Activated CD8-positive, alpha-beta memory T cell treated with anti-CD3 and anti-CD28 coated beads for 36 hours (primary cell): ENCODE measurements around the gene VAV2. TPM values are rescaled to one million over a fixed set of nuclear protein-coding genes. Genes with fewer than 3 reads are reported as not detected.

Experiments used
- CTCF ChIA-PET: fragments of 350-600 bp; sonication (Branson Sonifier 250); formaldehyde crosslinking; loops from one replicate; lab custom pipeline; 2021; ENCODE audit warnings: antibody characterized with exemption; lab: Charles Lee
- POLR2A ChIA-PET: fragments of 350-600 bp; sonication (Branson Sonifier 250); formaldehyde crosslinking; loops from one replicate; lab custom pipeline; 2021; ENCODE audit warnings: antibody characterized with exemption; lab: Charles Lee
- total RNA-seq, 2 experiments: library from RNA; stranded (reverse); gene quantifications; one replicate each; pipeline ENCODE4 v1.2.3, GENCODE V29; 2021

VAV2 gene
- total RNA-seq, 2 experiments from 2014 or later: 6.2 to 6.7 TPM

DNA sequence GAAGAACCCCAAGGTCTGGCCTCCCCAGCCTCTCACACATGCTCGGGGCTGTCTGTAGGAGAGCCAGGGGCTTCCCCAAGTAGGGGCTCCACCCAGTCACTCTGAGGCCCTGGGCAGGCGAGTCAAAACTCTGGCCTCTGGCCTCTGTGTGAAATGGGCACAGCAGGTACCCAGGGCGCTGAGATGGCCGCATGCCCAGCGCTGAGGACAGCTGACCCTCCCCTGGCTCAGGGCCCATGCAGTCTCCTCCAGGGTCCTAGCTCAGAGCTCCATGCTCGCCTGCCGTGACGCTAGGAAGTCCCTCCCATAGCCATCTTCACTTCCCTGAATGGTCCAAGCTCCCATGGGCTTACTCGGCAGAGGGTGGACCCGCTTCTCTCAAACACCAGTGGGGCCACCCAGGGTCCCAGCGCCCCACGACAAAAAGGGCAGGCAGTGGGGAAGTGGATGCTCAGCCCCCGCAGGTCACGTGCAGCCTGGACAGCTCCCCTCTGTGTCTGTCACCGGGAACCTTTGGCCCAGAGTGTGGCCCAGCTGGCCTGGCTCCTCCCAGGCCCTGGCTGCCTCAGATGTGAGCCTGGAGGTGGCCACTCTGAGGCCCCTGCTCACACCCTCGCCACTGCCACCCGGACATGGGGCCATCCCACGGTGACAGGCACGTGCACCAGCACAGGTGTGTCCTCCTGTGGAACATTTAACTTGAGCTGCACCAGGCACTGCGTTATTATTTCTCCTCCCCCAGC is 12.2 kb upstream of the VAV2 start:
- ChIA-PET CTCF (interaction anchor here (0.5 to 1.9 kb wide), 3 partner anchors 10 to 949 kb away, joined by 3 to 9 read pairs (median 3); no protein-coding TSS in a partner anchor), POLR2A (no interaction called here)

DNA sequence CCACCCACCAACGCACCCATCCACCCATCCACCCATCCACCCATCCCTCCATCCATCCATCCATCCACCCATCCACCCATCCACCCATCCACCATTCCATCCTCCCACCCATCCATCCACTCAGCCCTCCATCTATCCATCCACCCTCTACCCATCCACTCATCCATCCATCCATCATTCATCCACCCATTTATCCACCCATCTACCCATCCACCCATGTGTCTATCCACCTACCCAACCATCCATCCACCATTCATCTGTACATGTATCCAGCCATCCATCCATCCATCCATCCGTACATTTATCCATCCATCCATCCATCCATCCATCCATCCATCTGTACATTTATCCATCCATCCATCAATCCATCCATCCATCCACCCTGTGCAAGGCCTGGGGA is 11.1 kb upstream of the VAV2 start:
- POLR2A ChIA-PET: no interaction called here

DNA sequence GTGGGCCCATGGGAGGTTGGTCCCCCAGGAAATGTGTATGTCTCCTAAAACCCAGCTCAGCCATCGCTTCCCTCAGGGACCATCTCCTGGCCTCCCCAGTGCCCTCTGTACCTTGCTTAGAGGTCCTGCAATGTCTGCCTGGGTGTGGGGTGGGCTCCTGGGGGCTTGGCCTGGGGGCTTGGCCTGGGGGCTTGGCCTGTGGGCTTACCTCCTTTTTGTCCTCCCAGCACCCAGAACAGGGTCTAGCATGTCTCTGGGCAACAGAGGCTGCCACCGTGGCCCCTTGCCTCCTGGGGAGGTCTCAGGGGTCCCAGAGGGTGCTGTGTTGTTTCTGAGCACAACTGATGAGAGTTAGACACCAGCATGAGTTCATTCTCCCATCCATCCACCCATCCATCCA is 10.7 kb upstream of the VAV2 start:
- CTCF ChIA-PET: interaction anchor here (1.1 kb wide), 1 partner anchor 8 kb away, joined by 4 read pairs; no protein-coding TSS in a partner anchor
- POLR2A ChIA-PET: no interaction called here

More for the DNA sequence above, 11.1 kb upstream of the VAV2 start:
- CTCF ChIA-PET: interaction anchor here (1.1 kb wide), 1 partner anchor 9 kb away, joined by 4 read pairs; no protein-coding TSS in a partner anchor

DNA sequence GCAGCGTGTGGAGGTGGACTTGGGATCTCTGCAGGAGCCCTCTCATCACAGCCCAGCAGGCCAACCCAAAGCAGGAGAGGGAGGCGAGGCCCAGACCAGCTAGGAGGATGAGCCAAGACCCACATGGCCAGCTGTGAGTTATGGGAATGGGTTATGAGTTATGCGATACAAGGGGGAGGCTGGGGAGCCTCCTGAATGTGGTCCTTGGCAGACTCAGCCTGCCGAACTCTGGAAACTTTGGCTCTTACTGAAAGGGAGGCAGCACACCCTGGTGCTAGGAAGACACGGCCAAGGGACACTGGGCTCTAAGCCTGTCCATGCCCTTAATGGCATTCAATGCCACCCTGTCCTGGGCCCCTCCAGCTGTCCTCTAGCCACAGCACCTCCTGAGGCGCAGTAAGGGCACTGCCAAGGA is 7.7 kb upstream of the VAV2 start:
- ChIA-PET CTCF (interaction anchor here (1.3 kb wide), 1 partner anchor 218 kb away, joined by 5 read pairs; no protein-coding TSS in a partner anchor), POLR2A (no interaction called here)

DNA sequence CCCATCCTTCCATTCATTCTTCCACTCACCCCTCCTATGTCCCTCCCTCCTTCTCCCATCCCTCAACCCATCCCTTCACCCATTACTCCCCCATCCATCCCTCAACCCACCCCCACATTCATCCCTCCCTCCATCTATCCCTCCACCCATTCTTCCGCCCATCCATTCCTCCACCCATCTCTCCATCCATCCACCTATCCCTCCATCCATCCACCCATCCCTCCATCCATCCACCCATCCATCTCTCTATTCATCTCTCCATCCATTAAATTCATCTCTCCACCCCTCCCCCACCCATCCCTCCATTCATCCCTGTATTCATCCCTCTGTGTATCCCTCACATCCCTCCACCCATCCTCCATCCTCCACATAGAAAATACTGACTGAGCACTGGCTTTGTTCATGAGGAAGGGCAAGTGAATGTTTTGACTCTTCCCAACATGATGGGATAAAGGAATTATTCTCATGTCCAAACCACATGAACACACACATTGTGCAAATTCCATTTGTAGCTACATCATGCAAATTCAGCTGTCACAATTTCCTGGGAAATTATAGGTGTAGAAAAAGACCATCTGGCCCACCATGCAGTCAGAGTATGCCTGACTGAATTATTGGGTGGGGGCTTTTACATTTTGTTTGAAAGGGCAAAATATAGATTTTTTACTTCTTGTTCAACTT is 6.9 kb upstream of the VAV2 start:
- POLR2A ChIA-PET: no interaction called here
- CTCF ChIA-PET: interaction anchor here (1.3 kb wide), 1 partner anchor 218 kb away, joined by 5 read pairs; no protein-coding TSS in a partner anchor

DNA sequence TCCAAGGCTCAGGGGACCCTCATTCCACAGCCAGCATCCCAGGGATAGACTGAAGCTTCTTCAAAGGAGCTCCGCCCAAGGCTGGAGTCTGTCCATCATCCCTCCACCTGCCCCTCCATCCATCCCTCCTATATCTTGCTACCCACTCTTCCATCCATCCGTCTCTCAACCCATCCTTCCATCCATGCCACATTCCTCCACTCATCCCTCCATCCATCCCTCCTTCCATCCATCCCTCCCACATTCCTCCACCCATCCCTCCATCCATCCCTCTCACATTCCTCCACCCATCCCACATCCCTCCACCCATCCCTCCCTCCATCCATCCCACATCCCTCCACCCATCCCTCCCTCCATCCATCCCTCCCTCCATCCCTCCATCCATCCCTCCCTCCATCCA is 5.5 kb upstream of the VAV2 start:
- ChIA-PET CTCF (interaction anchor here (0.7 kb wide), 1 partner anchor 205 kb away, joined by 3 read pairs; no protein-coding TSS in a partner anchor), POLR2A (no interaction called here)

DNA sequence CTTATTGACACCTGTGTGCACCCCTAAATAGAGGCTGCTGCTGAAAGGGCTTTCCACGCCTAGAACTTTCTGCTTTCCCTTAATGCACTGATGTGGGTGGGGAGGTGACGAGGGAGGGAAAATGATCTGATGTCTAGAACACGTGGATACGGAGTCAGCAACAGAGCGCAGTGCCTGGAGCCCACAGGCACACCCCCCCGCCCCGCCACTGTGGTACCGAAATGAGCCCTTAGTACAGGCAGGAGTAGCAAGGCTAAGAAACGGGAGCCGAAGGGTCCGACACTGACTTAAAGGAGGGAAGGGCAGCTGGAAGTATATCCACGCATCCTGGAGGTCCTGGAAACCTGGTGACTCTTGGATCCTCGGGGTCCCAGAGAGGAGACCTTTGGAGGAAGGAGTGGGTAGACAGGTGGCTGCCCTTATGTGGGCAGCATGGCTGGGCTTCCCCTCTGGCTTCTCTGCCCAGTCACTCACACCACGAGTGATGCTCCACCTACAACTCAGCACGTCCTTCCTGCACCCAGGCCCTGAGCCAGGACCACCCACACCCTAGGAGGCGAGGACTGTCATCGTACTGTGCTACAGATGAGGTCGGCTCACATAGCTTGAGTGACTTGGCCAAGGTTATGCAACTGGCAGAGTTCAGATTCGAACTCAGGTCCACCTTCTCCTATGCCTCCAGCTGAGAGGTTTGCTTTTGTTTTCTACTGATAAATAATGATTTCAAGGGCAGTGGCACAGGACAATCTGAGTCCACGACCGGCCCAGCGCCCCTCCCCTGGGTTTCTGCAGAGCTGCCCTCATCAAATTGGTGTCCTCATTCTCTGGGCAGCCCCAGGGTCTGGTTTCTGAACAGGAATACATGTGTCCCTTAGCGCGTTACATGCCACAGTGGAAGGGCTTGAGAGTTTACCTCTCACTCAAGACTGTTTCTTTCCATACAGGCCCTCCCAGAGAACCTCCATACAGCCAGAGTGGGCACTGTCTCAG is 4.7 kb upstream of the VAV2 start:
- CTCF ChIA-PET: interaction anchor here (0.7 to 1.4 kb wide), 2 partner anchors 13 to 205 kb away, joined by 3 read pairs; no protein-coding TSS in a partner anchor
- POLR2A ChIA-PET: no interaction called here

DNA sequence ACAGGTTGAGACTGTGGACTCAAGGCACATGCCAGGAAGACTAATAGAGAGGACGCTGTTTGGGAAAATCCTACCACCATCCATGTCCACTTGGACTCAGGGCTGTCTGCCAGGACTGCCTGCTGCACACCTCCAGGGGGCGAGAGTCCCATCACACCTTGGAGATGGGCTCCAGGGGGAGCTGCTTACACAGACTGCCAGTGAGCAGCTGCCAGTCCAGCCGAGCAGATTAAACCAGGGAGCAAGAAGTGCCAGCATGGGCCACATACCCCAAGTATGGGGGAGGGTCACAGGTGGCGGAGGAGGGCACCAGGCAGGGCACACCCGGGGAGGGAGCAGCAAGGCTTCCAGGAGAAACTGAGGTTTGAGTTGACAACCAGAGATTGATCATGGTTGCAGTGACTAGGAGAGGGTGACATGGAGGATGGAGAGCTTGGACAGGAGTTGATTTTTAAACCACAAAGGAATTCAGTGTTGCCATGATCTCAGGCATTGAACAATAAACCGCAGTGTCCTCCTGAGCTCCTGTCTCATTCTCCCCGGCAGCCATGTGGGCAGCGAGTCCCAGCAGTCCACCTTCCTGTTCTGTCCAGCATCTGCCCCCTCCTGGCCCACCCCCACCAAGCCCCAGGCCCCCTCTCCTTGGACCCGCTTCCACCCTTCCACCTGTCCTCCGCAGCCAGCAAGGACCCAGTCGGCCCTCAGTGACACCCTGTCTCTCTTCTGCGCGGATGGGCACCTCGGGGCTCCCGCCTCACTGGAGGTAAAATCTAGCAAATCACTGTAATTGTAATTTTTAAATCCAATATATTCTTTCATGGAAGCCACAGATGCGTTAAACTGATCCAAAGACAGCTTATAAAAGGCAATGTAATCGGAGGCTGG is 3.1 kb upstream of the VAV2 start:
- ChIA-PET POLR2A (no interaction called here), CTCF (interaction anchor here (0.7 to 3.7 kb wide), 15 partner anchors 8 to 592 kb away, joined by 3 to 64 read pairs (median 7); no protein-coding TSS in a partner anchor)

DNA sequence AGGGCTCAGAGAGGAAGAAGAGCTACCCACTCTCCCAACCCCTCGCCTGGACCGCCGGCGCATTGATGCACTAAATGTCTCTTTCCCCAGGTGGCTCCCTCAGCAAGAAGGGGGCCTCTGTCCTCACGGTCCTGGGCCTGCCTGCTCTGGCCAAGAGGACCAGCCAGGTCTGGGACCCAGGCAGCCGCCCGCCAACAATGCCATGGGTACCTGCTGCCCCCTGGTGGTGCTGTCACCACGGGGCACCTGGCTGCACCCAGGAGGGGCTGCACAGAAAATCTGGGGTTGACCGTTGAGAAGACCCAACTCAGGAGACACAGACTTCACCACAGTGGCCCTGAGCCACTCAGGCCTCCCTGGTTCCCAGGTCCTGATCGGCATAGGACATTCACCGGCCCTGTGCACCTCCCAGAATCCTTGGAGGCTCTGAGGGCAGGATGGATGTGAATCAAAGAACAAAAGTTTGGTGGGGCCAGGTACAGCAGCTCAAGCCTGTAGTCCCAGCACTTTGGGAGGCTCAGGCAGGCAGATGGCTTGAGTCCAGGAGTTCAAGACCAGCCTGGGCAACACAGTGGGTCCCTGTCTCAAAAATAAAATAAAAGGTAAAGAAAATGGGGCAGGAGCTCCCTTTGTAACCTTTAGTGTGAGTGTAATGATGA is 2.4 kb upstream of the VAV2 start:
- ChIA-PET CTCF (interaction anchor here (0.5 to 3.7 kb wide), 19 partner anchors 9 to 591 kb away, joined by 3 to 64 read pairs (median 6); partner anchors contain the start of gene BRD3OS), POLR2A (interaction anchor here (0.6 kb wide), 1 partner anchor 31 kb away, joined by 7 read pairs; the partner anchor contains the start of gene BRD3OS)

DNA sequence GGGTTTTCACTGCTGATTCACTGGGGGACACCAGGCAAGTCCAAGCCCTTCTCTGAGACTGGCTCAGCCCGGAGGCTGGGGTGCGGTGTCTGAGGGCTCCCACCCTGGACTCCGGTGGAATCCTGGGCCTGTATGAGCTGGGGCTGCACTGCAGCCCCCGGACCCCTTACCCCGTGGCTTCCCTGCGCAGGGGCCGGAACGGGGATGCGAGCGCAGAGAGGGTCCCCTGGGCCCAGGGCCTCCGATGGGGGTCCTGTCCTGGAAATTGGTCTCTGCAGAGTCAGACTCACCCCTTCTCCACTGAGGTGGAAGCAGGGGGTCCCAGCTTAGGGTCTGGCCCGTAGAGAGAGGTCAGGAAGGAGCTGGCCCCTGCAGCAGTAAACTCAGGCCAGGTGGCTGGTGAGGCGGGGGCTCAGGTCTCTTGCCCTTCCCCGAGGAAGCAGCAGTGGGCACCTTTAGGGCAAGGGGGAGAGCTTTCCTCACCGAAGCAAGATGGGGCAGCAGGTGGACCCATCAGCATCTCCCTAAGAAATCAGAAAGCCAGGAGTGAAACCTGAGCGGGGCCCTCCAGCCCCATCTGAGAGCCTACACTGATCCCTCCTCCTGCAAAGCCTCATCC is 1.6 kb upstream of the VAV2 start:
- POLR2A ChIA-PET: interaction anchor here (1.1 kb wide), 1 partner anchor 72 kb away, joined by 3 read pairs; no protein-coding TSS in a partner anchor
- CTCF ChIA-PET: interaction anchor here (0.5 to 3.7 kb wide), 17 partner anchors 9 to 590 kb away, joined by 3 to 64 read pairs (median 7); partner anchors contain the start of gene BRD3OS

DNA sequence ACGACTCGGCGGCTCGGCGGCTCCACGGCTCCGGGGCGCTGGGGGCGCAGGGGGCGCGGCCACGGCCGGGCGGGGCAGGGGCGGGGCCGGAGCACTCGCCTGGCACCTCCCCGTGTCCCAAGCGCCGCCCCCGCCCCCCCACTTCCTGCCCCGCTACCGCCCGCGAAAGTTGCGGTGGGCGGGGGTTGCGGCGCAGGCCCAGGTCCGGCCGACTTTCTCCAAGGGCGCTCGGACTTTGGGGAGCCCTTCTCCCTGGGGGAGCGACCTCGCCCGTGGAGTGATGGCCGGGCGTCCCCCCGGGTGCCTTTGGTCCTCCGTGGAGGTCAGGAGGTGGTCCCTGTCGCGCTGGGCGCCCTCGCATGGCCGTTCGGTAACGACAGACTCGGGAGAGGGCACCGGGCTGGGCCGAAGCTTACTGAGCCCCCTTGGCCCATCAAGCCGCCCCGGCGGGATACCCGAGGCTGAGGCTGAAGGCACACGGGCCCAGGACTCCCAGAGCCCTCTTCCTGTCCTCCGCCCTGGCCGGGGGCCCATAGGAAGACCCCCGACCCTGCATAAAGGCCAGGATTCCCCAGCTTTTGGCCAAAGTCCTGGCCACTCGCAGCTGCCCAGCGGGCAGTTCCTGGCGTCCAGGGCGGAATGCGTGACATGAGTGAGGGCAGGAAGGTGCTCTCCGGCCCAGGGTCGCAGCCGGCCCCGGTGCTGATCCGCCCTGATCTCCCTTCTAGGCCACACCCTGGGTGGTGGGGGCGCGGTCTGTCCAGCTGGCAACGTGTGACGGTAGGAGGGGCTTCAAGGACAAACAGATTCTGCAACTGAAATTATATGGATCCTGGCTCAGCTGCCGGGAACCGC is 883 bp upstream of the VAV2 start:
- ChIA-PET CTCF (interaction anchor here (0.9 to 3.7 kb wide), 9 partner anchors 32 to 253 kb away, joined by 4 to 64 read pairs (median 7); partner anchors contain the start of gene BRD3OS), POLR2A (interaction anchor here (1.1 kb wide), 1 partner anchor 73 kb away, joined by 3 read pairs; no protein-coding TSS in a partner anchor)

DNA sequence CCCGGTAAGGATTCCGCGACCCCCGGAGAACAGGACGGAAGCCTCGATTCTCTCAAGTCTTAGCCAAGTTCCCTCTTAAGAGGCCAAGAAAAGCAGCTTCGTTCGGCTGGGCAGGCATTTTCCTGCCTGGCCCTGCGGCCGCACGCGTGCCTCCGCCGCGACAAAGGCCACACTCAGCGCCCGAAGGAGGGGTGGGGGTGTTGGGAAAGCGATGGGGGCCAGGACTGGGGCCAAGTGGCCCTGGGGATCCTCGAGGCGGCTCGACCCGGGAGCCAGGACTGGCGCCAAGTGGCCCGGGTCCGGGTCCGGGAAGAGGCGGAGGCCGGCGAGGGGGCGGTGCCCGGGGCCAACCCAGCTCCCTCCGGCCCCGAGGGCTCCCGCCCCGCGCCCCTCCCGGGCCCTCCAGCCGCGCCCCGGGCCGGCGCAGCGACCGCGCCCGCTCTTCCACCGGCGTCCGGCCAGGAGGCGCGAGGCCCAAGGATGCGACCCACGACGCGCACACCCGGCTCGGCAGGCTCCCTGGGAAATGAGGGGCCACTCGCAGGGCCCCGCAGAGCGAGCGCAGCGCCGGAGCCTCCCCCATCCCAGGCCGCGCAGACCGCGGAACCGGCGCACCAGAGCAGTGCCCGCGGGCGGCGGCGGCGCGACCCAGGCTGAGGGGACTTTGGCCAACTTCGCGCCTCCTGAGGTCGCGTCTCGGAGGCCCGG is 756 bp downstream of the VAV2 start:
- CTCF ChIA-PET: interaction anchor here (1.3 kb wide), 1 partner anchor 35 kb away, joined by 4 read pairs; the partner anchor contains the start of gene BRD3OS
- POLR2A ChIA-PET: no interaction called here

DNA sequence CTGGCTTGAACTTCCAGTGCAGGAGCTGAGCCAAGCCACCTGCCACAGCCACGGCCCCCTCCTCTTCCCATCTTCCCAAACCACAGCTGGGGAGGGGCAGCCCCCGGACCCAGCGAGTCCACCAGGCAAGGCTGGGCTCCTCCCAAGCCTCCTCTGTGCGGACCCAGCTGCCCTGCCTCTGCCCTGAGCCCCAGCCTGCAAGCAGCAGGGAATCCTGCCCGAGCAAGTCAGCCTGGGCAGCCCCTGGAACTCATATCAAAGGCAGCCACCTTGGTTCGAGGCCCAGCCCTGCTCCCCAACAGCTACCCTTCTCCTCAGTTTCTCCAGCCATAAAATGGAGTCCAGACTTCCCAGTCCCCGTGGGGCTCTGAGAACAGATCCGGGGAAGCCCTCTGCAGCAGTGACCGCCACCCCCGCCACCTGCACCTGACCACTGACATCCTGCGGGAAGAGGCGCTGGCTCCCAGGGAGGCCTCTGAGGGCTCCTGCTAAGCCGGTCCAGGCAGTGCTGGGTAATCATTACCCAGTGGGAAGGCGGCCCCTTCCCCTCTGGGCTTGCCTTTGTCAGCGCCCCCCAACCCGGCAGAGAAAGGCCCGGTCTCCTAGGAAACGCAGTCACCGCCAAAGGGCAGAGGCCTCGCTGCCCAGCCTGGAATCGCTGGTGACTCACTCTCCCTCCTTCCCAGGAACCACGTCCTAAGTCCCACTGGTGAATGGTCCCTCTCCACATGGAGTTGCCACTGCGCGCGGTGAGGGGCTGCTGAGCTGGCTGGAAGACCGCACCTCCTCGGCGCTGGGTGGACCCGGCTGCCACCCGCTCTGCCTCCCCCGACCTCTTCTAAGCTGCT is 1.5 kb downstream of the VAV2 start:
- CTCF ChIA-PET: interaction anchor here (1.3 kb wide), 1 partner anchor 35 kb away, joined by 4 read pairs; the partner anchor contains the start of gene BRD3OS
- POLR2A ChIA-PET: no interaction called here
